Measurements from ENCODE around the gene MAML2. TPM values are rescaled to one million over a fixed set of nuclear protein-coding genes. Genes with fewer than 3 reads are reported as not detected.

MAML2 gene
- total RNA-seq, 1 donor from 2014 or later, result 18.7 TPM

- H3K27ac Mint-ChIP-seq (ENCODE audit: unreplicated experiment), result no peak overlapping the region
- TF ChIP-seq CTCF (conservative IDR thresholded peaks at IDR 0.05), result no peak
- peaks cover 11% of the 10 kb centered on the region for H3K9me3 Mint-ChIP-seq
- no peaks in the 10 kb centered on the region for H3K27me3 Mint-ChIP-seq (ENCODE audit: low read depth)
- no peak for DNase-seq (ENCODE audit: low read depth, low spot score)
- peaks cover 42% of the 10 kb centered on the region for H3K4me1 Mint-ChIP-seq
- no peak overlapping the region for H3K4me3 Mint-ChIP-seq
- peaks cover 34% of the 10 kb centered on the region for H3K36me3 Mint-ChIP-seq (ENCODE audit: low read depth)
These were observed 75.4 kb downstream of the MAML2 start for GRCh38 chr11:96267496-96268032.

- no peak overlapping the region for H3K27ac Mint-ChIP-seq (ENCODE audit: unreplicated experiment)
- H3K4me1 Mint-ChIP-seq, result peaks cover 40% of the 10 kb centered on the region
- no peaks in the 10 kb centered on the region for H3K27me3 Mint-ChIP-seq (ENCODE audit: low read depth)
These were observed 75.9 kb downstream of the MAML2 start for GRCh38 chr11:96267001-96267495.

GRCh38 chr11:96265972-96266371 is 77.0 kb downstream of the MAML2 start:
- Mint-ChIP-seq H3K27me3 (ENCODE audit: low read depth) (no peaks in the 10 kb centered on the region), H3K27ac (ENCODE audit: unreplicated experiment) (no peak overlapping the region), H3K4me1 (peaks cover 40% of the 10 kb centered on the region), H3K4me3 (no peak overlapping the region), H3K9me3 (peaks cover 7% of the 10 kb centered on the region), H3K36me3 (ENCODE audit: low read depth) (peaks cover 24% of the 10 kb centered on the region)
- no peak for TF ChIP-seq CTCF (conservative IDR thresholded peaks at IDR 0.05)
- DNase-seq (ENCODE audit: low read depth, low spot score), result no peak

More at GRCh38 chr11:96267001-96267495, 75.9 kb downstream of the MAML2 start:
- DNase-seq (ENCODE audit: low read depth, low spot score), result no peak
- H3K36me3 Mint-ChIP-seq (ENCODE audit: low read depth), result peaks cover 34% of the 10 kb centered on the region
- no peak overlapping the region for H3K4me3 Mint-ChIP-seq
- no peak for TF ChIP-seq CTCF (conservative IDR thresholded peaks at IDR 0.05)
- H3K9me3 Mint-ChIP-seq, result peaks cover 11% of the 10 kb centered on the region

GRCh38 chr11:96265220-96265737 is 77.7 kb downstream of the MAML2 start:
- H3K36me3 Mint-ChIP-seq (ENCODE audit: low read depth), result peaks cover 18% of the 10 kb centered on the region
- TF ChIP-seq CTCF (conservative IDR thresholded peaks at IDR 0.05), result no peak
- DNase-seq (ENCODE audit: low read depth, low spot score), result no peak
- H3K4me3 Mint-ChIP-seq, result no peak overlapping the region
- peaks cover 7% of the 10 kb centered on the region for H3K9me3 Mint-ChIP-seq
- H3K4me1 Mint-ChIP-seq, result peaks cover 44% of the 10 kb centered on the region
- no peak overlapping the region for H3K27ac Mint-ChIP-seq (ENCODE audit: unreplicated experiment)
- no peaks in the 10 kb centered on the region for H3K27me3 Mint-ChIP-seq (ENCODE audit: low read depth)

GRCh38 chr11:96264364-96264763 is 78.6 kb downstream of the MAML2 start:
- Mint-ChIP-seq H3K9me3 (peaks cover 3% of the 10 kb centered on the region), H3K36me3 (ENCODE audit: low read depth) (peaks cover 12% of the 10 kb centered on the region), H3K27me3 (ENCODE audit: low read depth) (no peaks in the 10 kb centered on the region), H3K4me1 (peaks cover 48% of the 10 kb centered on the region), H3K4me3 (no peak overlapping the region), H3K27ac (ENCODE audit: unreplicated experiment) (no peak overlapping the region)
- TF ChIP-seq CTCF (conservative IDR thresholded peaks at IDR 0.05), result no peak
- no peak for DNase-seq (ENCODE audit: low read depth, low spot score)
